ENCODE results near the gene VPS8. TPM values are rescaled to one million over a fixed set of nuclear protein-coding genes. Genes with fewer than 3 reads are reported as not detected.

The VPS8 gene
- total and polyA plus RNA-seq, 2 of the 13 experiments (the other 11 are each of a cell fraction or from before 2014, with no cell fraction given), result 14.2 to 35.1 TPM

DNA sequence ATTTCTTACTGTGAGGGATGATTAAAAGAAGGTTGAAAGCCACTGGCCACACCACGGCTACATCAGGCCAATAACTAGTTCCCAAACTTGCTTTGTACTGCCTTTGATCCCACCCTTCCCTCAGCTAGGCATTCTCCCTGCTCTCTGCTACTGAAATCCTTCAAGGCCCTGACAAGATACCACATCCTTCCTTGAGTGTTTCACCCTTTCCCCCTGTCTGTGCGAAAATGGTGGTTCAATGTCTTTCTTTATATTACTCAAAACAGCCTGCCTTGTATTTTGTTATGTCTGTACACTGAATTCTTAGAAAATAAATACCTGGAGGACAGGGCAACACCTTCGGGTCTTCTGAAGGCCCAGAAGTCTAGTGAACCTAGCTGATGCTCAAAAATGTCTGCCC is 932 bp upstream of the VPS8 start:
- no peak overlapping the region for H3K9ac ChIP-seq (ENCODE audit: insufficient read depth, low read depth, low read length)
- in situ Hi-C loops (cut with HindIII; ENCODE audit: extremely low pct_ligation_motif_present, low pct_unique_long_range_greater_than_20kb) (no loop called here), intact Hi-C loops (cut with micrococcal nuclease; ENCODE audit: unreplicated experiment) (no loop called here)
- H3K4me1 ChIP-seq (ENCODE audit: insufficient read depth, low read length), result peaks cover 35% of the 10 kb centered on the region
- H3K79me2 ChIP-seq (ENCODE audit: insufficient read depth, low read length), result peaks cover 9% of the 10 kb centered on the region
- H3K27ac ChIP-seq (ENCODE audit: extremely low read length, insufficient read depth, low read length), result no peak overlapping the region
- no peaks in the 10 kb centered on the region; a peak in 1 of 5 replicates for H3K27me3 ChIP-seq (ENCODE audit: control insufficient read depth in 1 of 2, insufficient read depth in 2 of 2, low read length in 2 of 2)
- POLR2A ChIA-PET, result no interaction called here
- 57% methylated on average over 3 of the region's 3 CpGs for WGBS (ENCODE audit: low lambda C conversion rate)
- CTCF ChIA-PET (ENCODE audit: low intra/inter-chr PET ratio, low total read pairs), result no interaction called here
- H3K9me3 ChIP-seq (ENCODE audit: low read length), result no peaks in the 10 kb centered on the region
- peak overlapping the region; percentile 100 for H2AFZ ChIP-seq (ENCODE audit: low read length)
- H3K4me3 ChIP-seq (replicated peaks in 1 of 3; ENCODE audit: insufficient read depth in 1 of 3, low read depth in 2 of 3, low read length in 3 of 3), result peak overlapping the region in 1 of 3 experiments; percentile 78; a peak in 2 of 6 replicates
- H3K4me2 ChIP-seq (ENCODE audit: low read depth, low read length), result peak overlapping the region; percentile 89
- FAIRE-seq (no peak), DNase-seq (ENCODE audit: low spot score) (no peak), ATAC-seq (no peak)
- BruUV-seq (replicated peaks), result no TSS peak
- H4K20me1 ChIP-seq (ENCODE audit: insufficient read depth, low read length), result no peaks in the 10 kb centered on the region
- no peaks in the 10 kb centered on the region for H3K36me3 ChIP-seq (replicated peaks in 1 of 2; ENCODE audit: control insufficient read depth in 1 of 2, insufficient read depth in 2 of 2, low read length in 2 of 2)
- TF ChIP-seq RBM39 (IDR thresholded peaks at IDR 0.05; ENCODE audit: low read depth, low read length, poor library complexity, severe bottlenecking) (no peak), ZNF7 (CRISPR knock-in tag; IDR thresholded peaks at IDR 0.05) (no peak), TOPORS (CRISPR knock-in tag; IDR thresholded peaks at IDR 0.05) (no peak), ZNF180 (CRISPR knock-in tag; IDR thresholded peaks at IDR 0.05; ENCODE audit: borderline replicate concordance, low read depth) (no peak)

DNA sequence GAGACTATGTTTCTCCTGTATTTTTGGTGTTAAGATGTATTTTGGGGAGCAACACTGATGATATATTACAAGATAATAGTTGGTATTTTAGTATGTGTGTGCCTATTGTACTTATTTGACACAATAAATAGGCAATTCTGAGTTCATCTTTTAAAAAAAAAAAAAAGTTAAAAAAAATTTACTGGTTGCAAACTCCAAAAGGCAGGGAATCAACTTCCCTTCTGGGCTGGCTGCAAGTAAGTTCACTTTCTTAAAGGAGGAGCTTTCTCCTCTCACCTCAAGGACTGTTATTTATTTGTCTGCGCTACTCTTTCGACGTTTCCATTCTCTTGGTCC is 335 bp upstream of the VPS8 start:
- 0 out of 2 replicates have a peak overlapping the region, but pooled peaks have one; percentile 77 for H3K9ac ChIP-seq (ENCODE audit: insufficient read depth, low read depth, low read length)
- no TSS peak for BruUV-seq (replicated peaks)

More for the DNA sequence above, 335 bp upstream of the VPS8 start:
- Histone ChIP-seq H3K4me1 (ENCODE audit: insufficient read depth, low read length) (peaks cover 31% of the 10 kb centered on the region), H3K79me2 (ENCODE audit: insufficient read depth, low read length) (peaks cover 9% of the 10 kb centered on the region), H3K27me3 (ENCODE audit: control insufficient read depth in 1 of 2, insufficient read depth in 2 of 2, low read length in 2 of 2) (no peaks in the 10 kb centered on the region; a peak in 1 of 5 replicates), H3K27ac (ENCODE audit: extremely low read length, insufficient read depth, low read length) (no peak overlapping the region), H3K36me3 (replicated peaks in 1 of 2; ENCODE audit: control insufficient read depth in 1 of 2, insufficient read depth in 2 of 2, low read length in 2 of 2) (no peaks in the 10 kb centered on the region; a peak in 1 of 5 replicates), H2AFZ (ENCODE audit: low read length) (peak overlapping the region; percentile 100), H3K4me2 (ENCODE audit: low read depth, low read length) (peak overlapping the region; percentile 89), H3K4me3 (replicated peaks in 1 of 3; ENCODE audit: insufficient read depth in 1 of 3, low read depth in 2 of 3, low read length in 3 of 3) (peak overlapping the region; percentile 26 to 86 (median 78)), H4K20me1 (ENCODE audit: insufficient read depth, low read length) (no peaks in the 10 kb centered on the region), H3K9me3 (ENCODE audit: low read length) (no peaks in the 10 kb centered on the region)
- DNase-seq (ENCODE audit: low spot score) (no peak), ATAC-seq (no peak), FAIRE-seq (no peak)
- in situ Hi-C loops (cut with HindIII; ENCODE audit: extremely low pct_ligation_motif_present, low pct_unique_long_range_greater_than_20kb) (no loop called here), intact Hi-C loops (cut with micrococcal nuclease; ENCODE audit: unreplicated experiment) (no loop called here)
- POLR2A ChIA-PET, result no interaction called here
- CTCF ChIA-PET (ENCODE audit: low intra/inter-chr PET ratio, low total read pairs), result no interaction called here
- TF ChIP-seq KLF9 (CRISPR knock-in tag; IDR thresholded peaks at IDR 0.05; ENCODE audit: low read depth) (no peak), DNMT3B (CRISPR knock-in tag; conservative IDR thresholded peaks at IDR 0.05) (0 out of 2 replicates have a peak, but pooled peaks have one; percentile 40)
- 2% methylated on average over 3 of the region's 3 CpGs for WGBS (ENCODE audit: low lambda C conversion rate)

All from HepG2 (cell line).